PFSK-1 (cell line): ENCODE data around the gene EBNA1BP2.

Source experiments
- POLR2AphosphoS5 ChIP-seq: IDR thresholded peaks from 2 replicates; pipeline ENCODE4 v1.6.1; 2012; ENCODE audit warnings: low read depth, mild to moderate bottlenecking, control low read depth, low read length, moderate library complexity
- SIN3A ChIP-seq: IDR thresholded peaks from 2 replicates; pipeline ENCODE4 v1.6.1; 2012; ENCODE audit warnings: mild to moderate bottlenecking, low read length, moderate library complexity, borderline replicate concordance; ENCODE audit not compliant: insufficient read depth
- TAF1 ChIP-seq: IDR thresholded peaks from 2 replicates; pipeline ENCODE4 v1.6.1; 2012; ENCODE audit warnings: low read length, control low read depth, borderline replicate concordance; ENCODE audit not compliant: insufficient read depth
- TF ChIP-seq, protein P1 (sequence below), 2 experiments: IDR thresholded peaks; 2 replicates each; pipeline versions ENCODE4 v1.6.1 to v1.8.0; 2011 to 2012; ENCODE audit warnings: low read depth in 2 of 2, low read length in 2 of 2, control low read depth in 1 of 2, inconsistent platforms in 1 of 2, mild to moderate bottlenecking in 1 of 2, moderate library complexity in 1 of 2; ENCODE audit not compliant: insufficient read depth in 1 of 2

DNA sequence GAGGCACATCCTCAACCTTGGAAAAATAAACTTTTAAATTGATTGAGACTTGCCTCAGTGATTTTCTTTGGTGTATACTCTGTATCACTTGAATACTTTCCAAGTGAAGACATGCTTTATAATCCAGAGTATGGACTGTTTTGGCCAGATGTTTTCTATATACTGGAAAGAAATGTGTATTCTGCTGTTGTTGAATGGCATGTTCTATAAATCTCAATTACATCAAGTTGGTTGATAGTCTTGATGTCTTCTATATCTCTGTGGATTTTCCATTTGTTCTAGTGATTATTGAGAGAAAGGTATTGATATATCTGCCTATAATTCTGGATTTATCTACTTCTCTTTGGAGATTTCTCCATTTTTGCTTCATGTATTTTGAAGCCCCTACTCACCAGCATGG, 37.5 kb downstream of the EBNA1BP2 start:
- TF ChIP-seq POLR2AphosphoS5 (no peak), SIN3A (no peak), TAF1 (no peak)
- TF ChIP-seq, protein P1, sequence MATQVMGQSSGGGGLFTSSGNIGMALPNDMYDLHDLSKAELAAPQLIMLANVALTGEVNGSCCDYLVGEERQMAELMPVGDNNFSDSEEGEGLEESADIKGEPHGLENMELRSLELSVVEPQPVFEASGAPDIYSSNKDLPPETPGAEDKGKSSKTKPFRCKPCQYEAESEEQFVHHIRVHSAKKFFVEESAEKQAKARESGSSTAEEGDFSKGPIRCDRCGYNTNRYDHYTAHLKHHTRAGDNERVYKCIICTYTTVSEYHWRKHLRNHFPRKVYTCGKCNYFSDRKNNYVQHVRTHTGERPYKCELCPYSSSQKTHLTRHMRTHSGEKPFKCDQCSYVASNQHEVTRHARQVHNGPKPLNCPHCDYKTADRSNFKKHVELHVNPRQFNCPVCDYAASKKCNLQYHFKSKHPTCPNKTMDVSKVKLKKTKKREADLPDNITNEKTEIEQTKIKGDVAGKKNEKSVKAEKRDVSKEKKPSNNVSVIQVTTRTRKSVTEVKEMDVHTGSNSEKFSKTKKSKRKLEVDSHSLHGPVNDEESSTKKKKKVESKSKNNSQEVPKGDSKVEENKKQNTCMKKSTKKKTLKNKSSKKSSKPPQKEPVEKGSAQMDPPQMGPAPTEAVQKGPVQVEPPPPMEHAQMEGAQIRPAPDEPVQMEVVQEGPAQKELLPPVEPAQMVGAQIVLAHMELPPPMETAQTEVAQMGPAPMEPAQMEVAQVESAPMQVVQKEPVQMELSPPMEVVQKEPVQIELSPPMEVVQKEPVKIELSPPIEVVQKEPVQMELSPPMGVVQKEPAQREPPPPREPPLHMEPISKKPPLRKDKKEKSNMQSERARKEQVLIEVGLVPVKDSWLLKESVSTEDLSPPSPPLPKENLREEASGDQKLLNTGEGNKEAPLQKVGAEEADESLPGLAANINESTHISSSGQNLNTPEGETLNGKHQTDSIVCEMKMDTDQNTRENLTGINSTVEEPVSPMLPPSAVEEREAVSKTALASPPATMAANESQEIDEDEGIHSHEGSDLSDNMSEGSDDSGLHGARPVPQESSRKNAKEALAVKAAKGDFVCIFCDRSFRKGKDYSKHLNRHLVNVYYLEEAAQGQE (IDR thresholded peaks at IDR 0.05; ENCODE audit: insufficient read depth in 1 of 2, low read depth in 2 of 2, low read length in 2 of 2) = no peak
